Activated CD8-positive, alpha-beta memory T cell treated with anti-CD3 and anti-CD28 coated beads, Interleukin-2, amount 50 U/mL, for 48 hours (primary cell): ENCODE data around the gene EYA2.

ENCODE experiments used
- DNase-seq: peaks from one replicate; pipeline ENCODE4 v3.0.0-alpha.2; 2020

Gene EYA2

GRCh38 chr20:46985671-46986070, 91.0 kb downstream of the EYA2 start:
- no peak for DNase-seq

GRCh38 chr20:46987001-46987400, 92.4 kb downstream of the EYA2 start:
- no peak for DNase-seq

DNA sequence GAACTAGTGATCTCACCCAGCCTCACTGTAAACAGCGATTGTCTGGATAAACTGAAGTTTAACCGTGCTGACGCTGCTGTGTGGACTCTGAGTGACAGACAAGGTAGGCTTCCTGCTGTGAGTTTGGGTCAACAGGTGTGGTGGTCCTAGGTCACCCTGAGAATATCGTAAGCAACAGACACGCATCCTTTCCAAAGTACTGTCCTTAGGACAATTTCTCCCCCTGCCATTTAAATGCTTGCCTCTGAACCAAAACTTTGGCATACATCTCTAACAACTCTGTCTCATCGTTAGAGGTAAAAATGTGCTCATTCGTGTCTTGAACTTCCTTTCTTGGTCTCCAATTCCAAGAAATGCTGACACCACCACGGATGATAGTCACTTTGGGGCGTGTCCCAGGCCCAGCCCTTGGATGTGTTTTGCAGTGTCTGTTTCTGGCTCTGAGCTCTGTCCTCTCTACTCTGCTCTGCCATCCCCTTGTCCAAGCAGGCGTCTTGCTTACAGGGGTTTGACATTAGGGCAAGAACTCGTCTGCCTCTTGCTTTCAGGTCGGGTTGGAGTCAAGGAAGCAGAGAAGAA, 95.5 kb downstream of the EYA2 start:
- DNase-seq: peak; percentile 58

DNA sequence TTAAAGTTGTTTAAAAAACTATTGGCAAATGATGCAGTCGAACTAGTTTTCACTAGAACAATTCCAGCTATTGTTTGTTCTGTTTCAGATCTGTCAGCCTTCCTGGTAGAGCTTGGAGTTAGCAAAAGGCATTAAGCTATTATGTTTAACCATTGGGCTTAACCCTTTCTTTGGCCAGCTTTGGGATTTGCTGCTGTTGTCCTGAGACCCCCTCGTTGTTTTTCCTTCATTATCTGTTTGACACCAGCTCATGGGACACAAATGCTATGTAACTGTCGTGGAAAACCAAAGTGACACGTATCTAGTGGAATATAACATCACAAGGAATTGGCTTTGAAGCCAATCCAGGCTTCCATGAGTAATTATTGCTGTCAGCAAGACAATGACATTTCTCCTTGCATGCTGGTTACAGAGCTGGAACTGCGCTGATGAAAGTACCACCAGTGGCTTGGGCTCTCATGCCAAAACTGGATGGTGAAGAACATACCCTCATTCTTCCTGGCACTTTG, 96.0 kb downstream of the EYA2 start:
- no peak for DNase-seq

- no peak for DNase-seq
These were observed 96.5 kb downstream of the EYA2 start for GRCh38 chr20:46991168-46991567.

DNA sequence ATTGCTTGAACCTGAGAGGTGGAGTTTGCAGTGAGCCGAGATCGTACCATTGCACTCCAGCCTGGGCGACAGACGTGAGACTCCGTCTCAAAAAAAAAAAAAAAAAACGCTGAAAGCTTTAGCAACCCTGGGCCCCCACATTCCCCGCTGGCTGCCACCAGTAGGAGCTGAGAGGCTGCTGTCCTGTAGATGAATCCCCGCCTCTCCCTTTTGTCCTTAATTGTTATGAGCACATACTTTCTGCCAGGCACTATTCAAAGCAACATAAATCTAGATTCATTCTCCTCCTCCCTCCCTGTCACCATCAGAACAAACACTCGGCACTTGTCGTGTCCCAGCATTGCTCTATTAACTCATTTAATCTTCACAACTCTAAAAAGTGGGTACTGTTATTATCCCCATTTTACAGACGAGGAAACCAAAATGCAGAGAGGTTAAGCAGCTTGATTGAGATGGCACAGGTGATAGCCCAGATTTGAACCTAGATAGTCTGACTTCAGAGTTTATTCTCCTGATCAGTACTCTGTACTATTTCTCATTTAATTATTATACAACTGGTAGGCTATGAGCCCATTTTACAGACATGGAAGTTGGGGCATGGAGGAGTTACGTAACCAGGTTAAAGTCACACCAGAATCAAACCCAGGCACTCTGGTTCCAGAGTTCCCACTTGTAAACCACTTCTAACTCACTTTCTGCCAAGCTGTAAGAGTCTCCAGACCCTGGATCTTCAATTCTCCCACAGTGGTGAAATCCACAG, 97.4 kb downstream of the EYA2 start:
- DNase-seq: no peak

GRCh38 chr20:46992640-46993035, 98.0 kb downstream of the EYA2 start:
- DNase-seq: no peak

DNA sequence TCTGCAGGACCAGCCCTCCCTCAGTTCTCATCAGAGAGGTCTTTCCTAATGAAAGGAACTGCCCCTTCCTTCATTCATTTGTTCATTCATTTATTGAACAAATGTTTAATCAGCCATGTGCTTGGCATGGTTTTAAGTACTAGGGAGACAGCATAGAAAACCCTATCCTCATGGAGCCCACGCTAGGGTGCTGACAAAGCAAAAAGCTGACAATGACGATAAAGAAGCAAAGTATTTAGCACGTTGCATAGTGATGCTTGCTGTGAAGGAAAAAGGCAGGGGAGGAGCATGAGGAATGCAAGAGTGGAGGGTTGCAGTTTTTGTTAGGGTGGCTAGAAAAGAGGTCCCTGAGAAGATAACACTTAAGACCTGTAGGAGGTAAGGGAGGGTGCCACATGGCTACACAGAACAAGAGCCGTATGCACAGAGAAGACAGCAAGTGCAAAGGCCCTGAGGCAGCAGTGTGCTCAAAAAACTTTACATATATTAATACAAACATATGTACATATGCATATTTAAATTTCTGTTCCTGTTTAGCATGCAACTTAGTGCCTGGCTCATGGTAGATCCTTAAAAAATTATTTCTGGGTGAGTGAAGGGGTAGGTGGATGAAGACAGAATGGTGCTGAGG, 98.9 kb downstream of the EYA2 start:
- DNase-seq: no peak

DNA sequence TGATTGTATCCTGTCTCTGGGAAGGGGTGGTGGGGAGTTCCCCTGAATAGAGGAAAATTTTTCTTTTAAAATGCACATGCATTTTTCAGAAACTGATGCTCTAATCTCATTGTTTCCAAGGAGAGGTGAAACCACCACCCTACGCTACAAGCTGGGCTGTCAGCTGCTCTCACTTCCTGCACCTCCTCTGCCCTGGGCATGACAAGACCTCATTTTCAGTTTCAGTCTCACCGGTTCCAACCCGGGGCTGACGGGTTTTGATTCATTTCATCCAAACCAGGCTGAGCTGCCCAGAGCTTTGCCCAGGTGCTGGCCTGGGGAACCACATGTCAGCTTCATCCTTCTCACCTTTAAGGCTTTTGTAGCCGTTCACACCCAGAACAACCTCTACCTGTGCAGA, 99.7 kb downstream of the EYA2 start:
- DNase-seq: peak; percentile 77

GRCh38 chr20:46995561-46996142, 101.0 kb downstream of the EYA2 start:
- no peak for DNase-seq

- DNase-seq: no peak
These were observed 102.5 kb downstream of the EYA2 start for GRCh38 chr20:46997187-46997586.

DNA sequence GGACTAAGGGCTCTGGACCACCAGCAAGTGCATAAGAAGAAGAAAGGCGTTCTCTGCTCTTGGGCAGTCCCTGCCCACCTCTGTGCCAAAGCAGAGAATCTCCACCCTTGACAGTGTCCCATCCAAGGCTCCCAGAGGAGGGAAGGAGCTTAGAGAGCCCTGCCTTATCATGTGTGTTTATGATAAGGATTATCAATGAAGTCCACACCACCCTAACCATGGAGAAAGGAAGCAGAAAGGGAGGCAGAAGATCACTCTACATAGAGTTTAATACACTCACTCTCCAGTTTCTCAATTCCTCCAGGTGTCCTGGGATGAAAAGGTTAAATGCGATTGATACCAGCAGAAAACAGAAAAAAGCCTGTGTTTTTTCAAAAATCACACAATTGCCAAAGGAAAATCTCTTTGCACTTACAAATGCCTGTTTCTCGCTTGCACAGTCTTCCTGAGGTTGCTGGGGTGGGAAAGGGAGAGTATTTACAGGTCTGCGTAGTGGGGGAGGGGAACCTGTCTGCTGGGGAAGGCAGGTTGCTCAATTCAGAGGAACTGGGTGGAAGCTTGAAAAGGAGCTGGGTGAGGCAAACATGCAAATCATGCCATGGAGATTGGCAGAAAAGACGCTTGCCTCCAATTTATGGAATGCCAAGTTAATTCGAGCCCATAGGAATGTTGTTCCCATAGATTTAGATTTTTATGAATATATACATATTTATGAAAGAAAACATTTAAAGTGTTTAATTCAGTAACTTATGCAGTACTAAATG, 104.0 kb downstream of the EYA2 start:
- no peak for DNase-seq

GRCh38 chr20:46999801-47000465, 105.3 kb downstream of the EYA2 start:
- DNase-seq: no peak

- no peak for DNase-seq
These were observed 108.6 kb downstream of the EYA2 start for GRCh38 chr20:47003223-47003622.

DNA sequence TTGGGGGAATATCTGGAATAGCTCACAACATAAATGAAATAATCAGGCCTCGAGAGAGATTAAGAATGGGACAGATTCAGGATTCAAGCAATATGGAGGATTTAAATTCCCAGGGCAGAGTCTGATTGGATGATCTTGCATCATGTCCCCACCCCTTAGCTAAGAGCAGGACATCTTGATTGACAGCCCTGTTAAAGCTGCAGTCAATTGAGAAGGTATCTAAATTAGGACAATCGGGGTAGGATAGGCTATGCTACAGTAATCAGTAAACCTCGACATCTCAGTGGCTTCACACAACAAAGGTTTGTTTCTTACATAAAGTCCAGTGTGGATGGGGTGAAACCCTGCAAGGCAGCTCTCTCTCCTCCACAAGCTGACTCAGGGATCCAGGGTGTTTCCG, 109.5 kb downstream of the EYA2 start:
- DNase-seq: no peak

GRCh38 chr20:47007826-47008655, 113.4 kb downstream of the EYA2 start:
- no peak for DNase-seq

- no peak for DNase-seq
These were observed 114.3 kb downstream of the EYA2 start for GRCh38 chr20:47008842-47009518.

- DNase-seq: no peak
These were observed 115.1 kb downstream of the EYA2 start for GRCh38 chr20:47009784-47010183.

DNA sequence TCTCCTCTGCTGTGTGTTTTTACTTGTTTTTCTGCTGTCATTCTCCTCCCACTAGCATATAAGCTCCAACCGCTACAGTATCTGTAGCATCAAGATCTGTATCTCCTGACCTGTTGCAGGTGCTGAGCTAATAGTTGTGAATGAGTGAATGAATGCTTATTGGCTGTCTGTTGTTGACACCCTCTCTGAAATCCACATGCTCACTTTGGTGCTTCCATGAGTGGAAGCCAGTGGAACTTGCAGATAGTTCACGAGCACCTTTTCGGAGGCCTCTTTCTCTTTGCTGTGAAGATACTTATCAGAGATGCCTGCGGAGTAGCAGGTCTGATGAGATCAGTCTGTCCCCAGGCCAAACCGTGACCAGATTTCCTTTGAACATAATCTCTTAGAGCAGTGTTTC, 117.3 kb downstream of the EYA2 start:
- no peak for DNase-seq

DNA sequence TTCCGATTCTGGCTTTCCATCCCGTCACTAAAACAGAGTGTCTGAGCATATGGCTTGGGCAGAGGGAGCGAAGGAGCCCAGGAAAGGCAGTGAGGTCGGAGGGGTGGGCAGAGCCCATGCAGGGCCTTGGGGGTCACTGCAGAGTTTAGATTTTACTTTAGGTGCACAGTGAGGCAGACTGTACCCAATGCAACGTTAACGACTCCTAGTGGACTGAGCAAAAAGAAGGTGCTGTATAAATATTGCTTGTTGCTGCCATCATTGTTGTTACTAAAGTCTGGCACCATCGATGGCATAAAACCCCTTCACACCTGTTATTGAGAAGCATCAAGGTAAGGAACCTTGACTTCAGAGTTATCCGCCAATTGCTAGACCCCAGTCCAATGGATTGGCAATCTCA, 119.0 kb downstream of the EYA2 start:
- DNase-seq: no peak
